ENCODE results near the gene ZNF106.

ZNF106 gene

GRCh38 chr15:42365921-42366550 lies 124.9 kb downstream of the ZNF106 start:
- TF ChIP-seq, protein P1, sequence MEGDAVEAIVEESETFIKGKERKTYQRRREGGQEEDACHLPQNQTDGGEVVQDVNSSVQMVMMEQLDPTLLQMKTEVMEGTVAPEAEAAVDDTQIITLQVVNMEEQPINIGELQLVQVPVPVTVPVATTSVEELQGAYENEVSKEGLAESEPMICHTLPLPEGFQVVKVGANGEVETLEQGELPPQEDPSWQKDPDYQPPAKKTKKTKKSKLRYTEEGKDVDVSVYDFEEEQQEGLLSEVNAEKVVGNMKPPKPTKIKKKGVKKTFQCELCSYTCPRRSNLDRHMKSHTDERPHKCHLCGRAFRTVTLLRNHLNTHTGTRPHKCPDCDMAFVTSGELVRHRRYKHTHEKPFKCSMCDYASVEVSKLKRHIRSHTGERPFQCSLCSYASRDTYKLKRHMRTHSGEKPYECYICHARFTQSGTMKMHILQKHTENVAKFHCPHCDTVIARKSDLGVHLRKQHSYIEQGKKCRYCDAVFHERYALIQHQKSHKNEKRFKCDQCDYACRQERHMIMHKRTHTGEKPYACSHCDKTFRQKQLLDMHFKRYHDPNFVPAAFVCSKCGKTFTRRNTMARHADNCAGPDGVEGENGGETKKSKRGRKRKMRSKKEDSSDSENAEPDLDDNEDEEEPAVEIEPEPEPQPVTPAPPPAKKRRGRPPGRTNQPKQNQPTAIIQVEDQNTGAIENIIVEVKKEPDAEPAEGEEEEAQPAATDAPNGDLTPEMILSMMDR (conservative IDR thresholded peaks at IDR 0.05; ENCODE audit: low read depth, low read length): no peak
- no peak overlapping the region for H3K4me3 ChIP-seq (ENCODE audit: low read depth, low read length)
- no peak for DNase-seq (ENCODE audit: low read depth)

DNA sequence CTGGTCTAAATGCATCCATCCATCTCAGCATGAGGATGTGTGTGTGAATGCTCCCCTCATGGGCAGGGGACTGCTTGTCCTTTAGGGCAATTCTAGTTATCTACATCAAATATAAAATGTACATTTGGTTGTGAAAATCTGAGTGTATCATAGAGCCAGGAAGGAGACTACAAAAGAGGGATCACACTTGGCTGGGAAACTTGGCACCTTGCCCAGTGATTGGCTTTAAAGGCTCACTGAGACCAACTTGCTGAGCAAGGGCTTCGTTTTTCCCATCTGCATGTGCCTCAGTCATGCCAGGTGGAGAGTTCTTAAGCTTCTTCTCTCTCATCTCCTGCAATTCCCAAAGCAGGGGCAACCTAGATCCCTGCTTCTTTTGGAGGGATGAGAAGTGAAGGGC lies 126.4 kb downstream of the ZNF106 start:
- no peak overlapping the region for H3K4me3 ChIP-seq (ENCODE audit: low read depth, low read length)
- peak; percentile 34 for DNase-seq (ENCODE audit: low read depth)
- TF ChIP-seq, protein P1 (conservative IDR thresholded peaks at IDR 0.05; ENCODE audit: low read depth, low read length): no peak

DNA sequence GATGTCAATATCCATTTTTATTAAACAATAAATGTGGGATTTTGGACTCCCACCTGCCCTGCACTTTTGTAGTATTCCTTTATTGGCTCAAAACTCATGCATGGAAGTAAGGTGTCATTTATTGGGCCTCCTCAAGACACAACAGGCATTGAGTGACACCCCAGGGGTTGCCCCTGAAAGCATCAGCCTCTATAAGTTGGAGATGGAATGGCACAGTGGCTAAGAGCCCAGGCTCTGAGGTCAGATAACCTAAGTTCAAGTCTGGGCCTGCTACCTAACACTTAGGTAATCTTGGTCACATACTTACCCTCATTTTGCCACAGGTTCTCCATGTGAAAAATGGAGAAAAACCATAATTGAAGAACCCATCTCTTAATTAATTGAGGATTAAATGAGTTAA lies 127.0 kb downstream of the ZNF106 start:
- no peak for DNase-seq (ENCODE audit: low read depth)
- no peak overlapping the region for H3K4me3 ChIP-seq (ENCODE audit: low read depth, low read length)
- TF ChIP-seq, protein P1 (conservative IDR thresholded peaks at IDR 0.05; ENCODE audit: low read depth, low read length): no peak

- no peak for DNase-seq (ENCODE audit: low read depth)
- TF ChIP-seq, protein P1 (conservative IDR thresholded peaks at IDR 0.05; ENCODE audit: low read depth, low read length): no peak
These were observed 127.5 kb downstream of the ZNF106 start for GRCh38 chr15:42363487-42363886.

More at GRCh38 chr15:42363487-42363886, 127.5 kb downstream of the ZNF106 start:
- no peak overlapping the region for H3K4me3 ChIP-seq (ENCODE audit: low read depth, low read length)
